Keratinocyte (primary cell): ENCODE data around the gene PXYLP1. TPM values are rescaled to one million over a fixed set of nuclear protein-coding genes. Genes with fewer than 3 reads are reported as not detected.

Experiments
- DNase-seq: peaks from one replicate; pipeline ENCODE4 v3.0.0-alpha.2; 2011; ENCODE audit warnings: low read depth, missing footprints, low spot score
- FAIRE-seq: peaks from 2 replicates; lab custom pipeline; 2011; peaks lifted over from hg19 to GRCh38; lab: Jason Lieb, UNC
- H2AFZ ChIP-seq: 2 replicates; pipeline ENCODE4 v1.6.0; 2012; ENCODE audit warnings: low read length, control low read depth, inconsistent platforms; ENCODE audit not compliant: control insufficient read depth
- H3K27ac ChIP-seq: 2 replicates; pipeline ENCODE4 v1.5.1; 2011; ENCODE audit warnings: low read length; ENCODE audit not compliant: control insufficient read depth, insufficient read depth
- H3K27me3 ChIP-seq: 3 replicates; pipeline ENCODE4 v1.6.0; 2011; ENCODE audit warnings: low read length; ENCODE audit not compliant: control insufficient read depth, insufficient read depth; ENCODE audit errors: extremely low read depth
- H3K36me3 ChIP-seq, 2 experiments: 2 replicates in 1 of 2; 3 replicates in 1 of 2; pipeline ENCODE4 v1.5.1; 2011; ENCODE audit warnings: low read length in 2 of 2, mild to moderate bottlenecking in 1 of 2; ENCODE audit not compliant: control insufficient read depth in 2 of 2, insufficient read depth in 2 of 2; ENCODE audit errors: extremely low read depth in 1 of 2
- H3K4me1 ChIP-seq: 3 replicates; pipeline ENCODE4 v1.5.1; 2011; ENCODE audit warnings: low read length; ENCODE audit not compliant: control insufficient read depth, insufficient read depth; ENCODE audit errors: extremely low read depth
- H3K4me2 ChIP-seq: 3 replicates; pipeline ENCODE4 v1.6.0; 2011; ENCODE audit warnings: low read depth, low read length; ENCODE audit not compliant: control insufficient read depth, insufficient read depth; ENCODE audit errors: extremely low read depth
- H3K4me3 ChIP-seq, 3 experiments: fragments of 200-600 bp in 1 of 3; sonication (generic) in 1 of 3; 2 replicates in 2 of 3; 3 replicates in 1 of 3; pipeline ENCODE4 v1.5.1; 2011 to 2016; ENCODE audit warnings: low read length in 3 of 3, mild to moderate bottlenecking in 3 of 3, control low read depth in 2 of 3, inconsistent platforms in 1 of 3, low read depth in 1 of 3, mixed read lengths in 1 of 3, mixed run types in 1 of 3, moderate library complexity in 1 of 3; ENCODE audit not compliant: control insufficient read depth in 2 of 3, insufficient read depth in 2 of 3; ENCODE audit errors: extremely low read depth in 1 of 3
- H3K79me2 ChIP-seq: 2 replicates; pipeline ENCODE4 v1.6.0; 2012; ENCODE audit warnings: low read length; ENCODE audit not compliant: control insufficient read depth, insufficient read depth
- H3K9ac ChIP-seq: 3 replicates; pipeline ENCODE4 v1.6.0; 2011; ENCODE audit warnings: low read length; ENCODE audit not compliant: control insufficient read depth, insufficient read depth; ENCODE audit errors: extremely low read depth
- H3K9me1 ChIP-seq: 3 replicates; pipeline ENCODE4 v1.6.0; 2011; ENCODE audit warnings: low read length; ENCODE audit not compliant: control insufficient read depth, insufficient read depth; ENCODE audit errors: extremely low read depth
- H3K9me3 ChIP-seq: 2 replicates; pipeline ENCODE4 v1.5.1; 2012; ENCODE audit warnings: low read depth, low read length; ENCODE audit not compliant: control insufficient read depth
- H4K20me1 ChIP-seq: 3 replicates; pipeline ENCODE4 v1.6.0; 2011; ENCODE audit warnings: low read length; ENCODE audit not compliant: control insufficient read depth, insufficient read depth; ENCODE audit errors: extremely low read depth
- CTCF ChIP-seq, 3 experiments: IDR thresholded peaks in 1 of 3; conservative IDR thresholded peaks in 1 of 3; optimal IDR thresholded peaks in 1 of 3; 2 replicates in 2 of 3; 3 replicates in 1 of 3; pipeline versions ENCODE3 to v1.5.1; 2011; ENCODE audit warnings: low read length in 3 of 3, mild to moderate bottlenecking in 3 of 3, moderate library complexity in 2 of 3, control low read depth in 1 of 3, inconsistent platforms in 1 of 3; ENCODE audit not compliant: insufficient read depth in 2 of 3; ENCODE audit errors: extremely low read depth in 1 of 3
- EZH2 ChIP-seq: IDR thresholded peaks from one replicate; pipeline ENCODE4 v1.6.1; 2012; ENCODE audit warnings: inconsistent platforms, mild to moderate bottlenecking, low read length, moderate library complexity
- dilution Hi-C: fragments of 300-500 bp; cut with MboI; formaldehyde crosslinking; loops from one replicate; pipeline ENCODE4 v1.7.0; 2020; ENCODE audit warnings: low sequenced_read_pairs; ENCODE audit not compliant: extremely low pct_ligation_motif_present
- polyA plus RNA-seq, 5 experiments: library from polyadenylated mRNA; depleted of rRNA in 3 of 5; stranded (reverse) in 3 of 5; stranded (forward) in 1 of 5; unstranded in 1 of 5; fragments of >200 nt; gene quantifications; 1 replicate in 1 of 5; 2 replicates in 3 of 5; 3 replicates in 1 of 5; pipeline versions ENCODE4 v1.2.1 to v1.2.3, GENCODE V29; 2011 to 2012; ENCODE audit warnings: missing spikeins in 2 of 5, low read depth in 1 of 5, low replicate concordance in 1 of 5

The PXYLP1 gene
- polyA plus RNA-seq, 1 donor (not counting 4 experiments of a cell fraction or from before 2014, with no cell fraction given), result 3.0 TPM

GRCh38 chr3:141255846-141256261 lies 24.2 kb downstream of the PXYLP1 start:
- no peak for FAIRE-seq

GRCh38 chr3:141256820-141257219 lies 25.2 kb downstream of the PXYLP1 start:
- Histone ChIP-seq H3K9me3 (no peaks in the 10 kb centered on the region), H3K4me1 (no peaks in the 10 kb centered on the region), H3K36me3 (no peaks in the 10 kb centered on the region), H3K27me3 (no peaks in the 10 kb centered on the region), H3K4me3 (no peak overlapping the region), H3K27ac (no peak overlapping the region), H2AFZ (no peak overlapping the region), H3K9ac (no peak overlapping the region), H3K79me2 (no peaks in the 10 kb centered on the region), H4K20me1 (no peaks in the 10 kb centered on the region), H3K9me1 (no peaks in the 10 kb centered on the region), H3K4me2 (no peak overlapping the region)
- FAIRE-seq, result no peak
- no peak for TF ChIP-seq CTCF (optimal IDR thresholded peaks at IDR 0.05 in 1 of 3, IDR thresholded peaks at IDR 0.05 in 1 of 3, conservative IDR thresholded peaks at IDR 0.05 in 1 of 3; ENCODE audit: extremely low read depth in 1 of 3, insufficient read depth in 2 of 3, low read length in 3 of 3)
- TF ChIP-seq EZH2, result no peak
- dilution Hi-C loops, result no loop called here
- DNase-seq, result no peak

More at GRCh38 chr3:141255846-141256261, 24.2 kb downstream of the PXYLP1 start:
- DNase-seq, result no peak
- no peak overlapping the region for H3K4me3 ChIP-seq
- H3K27me3 ChIP-seq, result no peaks in the 10 kb centered on the region
- H3K9me1 ChIP-seq, result no peaks in the 10 kb centered on the region
- no peak overlapping the region for H3K9ac ChIP-seq
- H3K4me2 ChIP-seq, result no peak overlapping the region
- H2AFZ ChIP-seq, result no peak overlapping the region
- no peaks in the 10 kb centered on the region for H4K20me1 ChIP-seq
- H3K36me3 ChIP-seq, result no peaks in the 10 kb centered on the region
- H3K27ac ChIP-seq, result no peak overlapping the region
- dilution Hi-C loops, result no loop called here
- no peaks in the 10 kb centered on the region for H3K4me1 ChIP-seq
- TF ChIP-seq CTCF (optimal IDR thresholded peaks at IDR 0.05 in 1 of 3, IDR thresholded peaks at IDR 0.05 in 1 of 3, conservative IDR thresholded peaks at IDR 0.05 in 1 of 3; ENCODE audit: extremely low read depth in 1 of 3, insufficient read depth in 2 of 3, low read length in 3 of 3) (peak in 2 of 3 experiments; percentile 37 to 56), EZH2 (no peak)
- no peaks in the 10 kb centered on the region for H3K9me3 ChIP-seq
- no peaks in the 10 kb centered on the region for H3K79me2 ChIP-seq
